GM12864 (cell line): ENCODE data around the gene SH3BGRL2.

Source experiments
- DNase-seq: peaks from one replicate; pipeline ENCODE4 v3.0.0-alpha.2; 2011; ENCODE audit warnings: low read depth
- H3K4me3 ChIP-seq: 2 replicates; pipeline ENCODE4 v1.5.1; 2011; ENCODE audit warnings: mild to moderate bottlenecking, low read depth, low read length, control low read depth
- TF ChIP-seq, protein P1 (sequence below): IDR thresholded peaks from 2 replicates; pipeline ENCODE4 v1.5.1; 2011; ENCODE audit warnings: low read depth, mild to moderate bottlenecking, moderate library complexity, low read length, control low read depth, inconsistent platforms; ENCODE audit errors: missing control alignments

SH3BGRL2 gene

DNA sequence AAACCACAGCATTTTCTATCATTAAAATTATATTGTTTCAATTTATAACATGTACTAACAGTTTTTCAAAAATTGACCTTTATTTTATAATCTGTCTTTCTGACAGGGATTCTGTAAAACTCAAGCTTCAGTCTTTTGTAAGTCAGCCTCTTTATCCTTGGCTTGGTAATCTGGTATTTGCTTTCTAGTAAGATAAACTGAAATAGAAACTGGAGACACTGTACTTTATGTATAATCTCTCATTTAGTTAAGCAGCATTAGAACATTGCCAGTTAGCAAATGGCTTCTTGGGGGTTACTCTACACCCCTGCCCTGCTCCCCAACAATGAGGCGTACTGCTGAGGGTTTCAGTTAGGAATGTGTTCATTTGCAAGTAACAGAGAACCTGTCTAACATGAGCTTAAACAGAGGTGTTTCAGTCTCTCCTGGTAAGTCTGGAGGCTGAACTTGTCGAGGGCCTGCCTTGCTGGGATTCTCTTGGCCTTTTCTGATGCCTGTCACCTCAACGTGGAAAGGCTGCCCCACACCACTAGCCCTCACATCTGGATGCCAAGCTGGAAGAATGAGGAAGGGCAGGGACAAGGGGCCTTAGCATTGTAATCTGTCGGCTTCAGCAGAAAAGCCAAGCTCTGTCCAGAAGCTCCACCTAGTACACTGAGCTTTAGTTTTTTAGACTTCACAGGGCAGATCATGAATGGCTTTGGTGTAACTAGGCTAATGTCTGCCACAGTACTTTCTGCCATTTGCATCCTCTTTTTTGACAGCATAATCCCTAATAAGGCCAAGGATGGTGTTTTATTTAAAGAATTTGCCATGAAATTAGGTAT is 34.8 kb downstream of the SH3BGRL2 start:
- H3K4me3 ChIP-seq: no peak overlapping the region
- TF ChIP-seq, protein P1, sequence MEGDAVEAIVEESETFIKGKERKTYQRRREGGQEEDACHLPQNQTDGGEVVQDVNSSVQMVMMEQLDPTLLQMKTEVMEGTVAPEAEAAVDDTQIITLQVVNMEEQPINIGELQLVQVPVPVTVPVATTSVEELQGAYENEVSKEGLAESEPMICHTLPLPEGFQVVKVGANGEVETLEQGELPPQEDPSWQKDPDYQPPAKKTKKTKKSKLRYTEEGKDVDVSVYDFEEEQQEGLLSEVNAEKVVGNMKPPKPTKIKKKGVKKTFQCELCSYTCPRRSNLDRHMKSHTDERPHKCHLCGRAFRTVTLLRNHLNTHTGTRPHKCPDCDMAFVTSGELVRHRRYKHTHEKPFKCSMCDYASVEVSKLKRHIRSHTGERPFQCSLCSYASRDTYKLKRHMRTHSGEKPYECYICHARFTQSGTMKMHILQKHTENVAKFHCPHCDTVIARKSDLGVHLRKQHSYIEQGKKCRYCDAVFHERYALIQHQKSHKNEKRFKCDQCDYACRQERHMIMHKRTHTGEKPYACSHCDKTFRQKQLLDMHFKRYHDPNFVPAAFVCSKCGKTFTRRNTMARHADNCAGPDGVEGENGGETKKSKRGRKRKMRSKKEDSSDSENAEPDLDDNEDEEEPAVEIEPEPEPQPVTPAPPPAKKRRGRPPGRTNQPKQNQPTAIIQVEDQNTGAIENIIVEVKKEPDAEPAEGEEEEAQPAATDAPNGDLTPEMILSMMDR: no peak
- no peak for DNase-seq

DNA sequence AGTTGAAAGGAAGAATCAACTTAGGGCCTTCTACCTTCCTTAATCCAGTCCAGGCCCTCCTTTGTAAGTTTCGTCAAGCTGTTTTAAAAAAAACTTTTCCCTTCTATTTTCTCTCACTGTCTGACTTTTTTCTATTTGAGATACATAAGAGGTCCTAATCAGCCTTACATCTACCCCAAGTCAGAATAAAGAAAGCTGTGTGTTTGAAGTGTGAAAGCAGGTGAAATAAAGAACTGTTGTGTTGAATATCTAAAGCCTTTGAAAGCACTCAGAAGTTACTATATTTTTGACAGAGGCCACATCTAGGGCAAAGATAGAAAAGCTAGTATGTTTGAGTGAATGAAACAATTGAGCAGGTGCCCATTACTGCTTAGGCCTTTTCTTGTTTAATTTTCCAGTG is 35.5 kb downstream of the SH3BGRL2 start:
- TF ChIP-seq, protein P1: no peak
- H3K4me3 ChIP-seq: no peak overlapping the region
- no peak for DNase-seq

DNA sequence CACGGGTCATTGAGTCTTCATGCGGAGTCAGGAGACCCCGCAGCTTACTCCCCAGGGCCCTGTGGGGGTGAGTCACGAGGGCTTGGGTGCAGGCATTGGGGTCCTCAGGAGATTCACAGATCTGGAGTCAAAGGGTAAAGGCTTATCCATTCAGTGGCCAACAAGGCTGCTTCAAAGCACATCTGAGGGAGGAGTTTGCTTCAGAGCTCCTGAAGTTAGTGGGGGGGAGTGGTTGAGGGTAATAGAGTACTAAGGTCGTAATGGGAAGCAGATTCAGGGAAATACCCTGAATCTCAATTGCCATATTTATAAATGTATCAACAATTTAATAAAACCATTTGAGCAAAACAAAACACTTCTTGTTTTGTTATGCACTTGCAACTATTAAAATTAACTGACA is 37.3 kb downstream of the SH3BGRL2 start:
- DNase-seq: no peak
- TF ChIP-seq, protein P1: no peak
- no peak overlapping the region for H3K4me3 ChIP-seq

DNA sequence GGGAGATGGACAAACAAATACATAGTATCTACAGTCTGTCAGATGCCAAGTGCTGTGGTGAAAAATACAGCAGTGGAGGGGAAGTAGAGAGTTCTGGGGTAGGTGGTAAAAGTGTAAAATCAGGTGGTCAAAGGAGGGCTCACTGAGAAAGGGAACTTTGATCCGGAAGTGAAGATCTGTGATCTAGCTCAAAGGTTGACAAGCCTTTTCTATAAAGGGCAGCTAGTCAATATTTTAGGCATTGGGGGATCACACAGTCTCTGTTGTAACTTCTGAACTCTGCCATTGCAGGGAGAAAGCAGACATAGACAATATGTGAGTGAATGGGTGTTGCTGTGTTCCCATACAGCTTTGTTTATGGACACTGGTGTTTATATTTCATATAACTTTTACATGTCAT is 38.6 kb downstream of the SH3BGRL2 start:
- TF ChIP-seq, protein P1: no peak

DNA sequence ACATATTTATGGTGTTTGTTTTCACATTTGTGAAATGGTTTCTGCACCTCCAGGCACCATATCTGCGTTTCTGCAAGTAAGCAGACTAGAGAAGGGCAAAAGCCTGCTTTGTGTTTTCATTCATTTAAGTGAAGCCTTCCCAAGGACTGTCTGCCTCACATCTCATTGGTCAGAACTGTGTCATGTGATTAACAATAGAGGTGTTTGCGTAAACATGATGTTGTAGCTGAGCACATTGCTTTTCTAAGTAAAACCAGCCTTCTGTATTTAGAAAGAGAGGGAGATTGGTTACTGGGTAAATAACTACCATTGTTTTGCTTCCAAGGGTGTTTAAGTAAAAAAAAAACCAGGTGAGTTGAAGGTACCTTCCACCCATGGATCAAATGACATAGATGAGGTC is 39.7 kb downstream of the SH3BGRL2 start:
- TF ChIP-seq, protein P1: no peak
- H3K4me3 ChIP-seq: no peak overlapping the region

More for the DNA sequence above, 38.6 kb downstream of the SH3BGRL2 start:
- H3K4me3 ChIP-seq: no peak overlapping the region
- no peak for DNase-seq

DNA sequence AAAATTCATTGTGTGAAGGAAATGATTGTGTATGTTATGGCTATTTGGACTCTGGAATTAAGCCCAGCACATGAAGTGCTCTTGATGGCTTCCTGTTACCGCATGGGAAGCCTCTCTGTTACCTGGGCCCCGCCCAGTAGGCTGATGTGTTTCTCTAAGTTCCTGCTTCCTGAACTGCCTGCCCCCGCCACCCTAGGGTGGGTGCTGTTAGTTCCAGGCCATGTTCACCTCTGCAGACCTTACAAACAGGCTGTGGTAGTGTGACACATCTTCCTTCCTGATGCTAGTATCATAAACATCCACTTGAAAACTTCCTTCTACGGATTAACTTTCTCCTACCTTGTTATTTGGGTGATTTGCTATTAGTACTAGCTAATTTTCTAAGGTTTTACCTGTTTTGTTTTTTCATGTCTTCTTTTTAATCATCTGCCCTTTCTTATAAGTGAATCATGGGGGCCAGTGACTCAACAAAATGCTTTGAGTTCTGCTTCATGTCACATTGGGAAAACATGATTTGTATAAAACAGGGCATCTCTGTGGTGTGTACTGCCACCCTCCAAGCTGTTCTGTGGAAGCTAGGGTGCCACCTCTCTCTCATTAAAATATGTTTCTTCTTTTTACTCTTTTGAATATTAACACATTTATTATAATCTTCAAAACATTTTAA is 40.6 kb downstream of the SH3BGRL2 start:
- no peak overlapping the region for H3K4me3 ChIP-seq
- TF ChIP-seq, protein P1: no peak
- no peak for DNase-seq

More for the DNA sequence above, 39.7 kb downstream of the SH3BGRL2 start:
- no peak for DNase-seq

DNA sequence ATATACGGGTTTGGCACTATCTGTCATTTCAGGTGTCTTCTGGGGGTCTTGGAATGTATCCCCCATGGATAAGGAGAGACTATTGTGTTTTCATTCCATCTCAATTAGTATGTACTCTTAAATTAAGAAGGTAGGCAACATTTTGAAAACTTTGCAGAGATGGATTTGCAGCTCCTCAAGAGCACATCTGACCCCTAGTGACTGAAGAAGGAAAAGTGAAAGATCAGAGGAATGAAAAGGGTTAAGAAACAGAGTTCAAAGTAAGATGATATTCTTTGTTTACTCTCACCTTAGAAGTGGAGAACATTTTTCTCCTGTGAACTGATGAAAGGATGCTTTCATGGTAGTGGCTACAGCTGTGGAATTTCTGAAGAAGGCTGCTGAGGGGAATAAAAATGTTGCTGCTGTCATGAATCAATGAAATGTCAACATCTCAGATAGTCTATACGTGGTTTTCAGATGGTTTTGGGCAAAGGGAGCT is 41.5 kb downstream of the SH3BGRL2 start:
- DNase-seq: no peak
- no peak overlapping the region for H3K4me3 ChIP-seq
- TF ChIP-seq, protein P1: peak; percentile 56
